DOHH2 (cell line): ENCODE data around the gene EXD3.
A peak's percentile ranks its signal among the peaks of the same experiment; 100 is the strongest.

Experiments used
- H3F3A ChIP-seq: fragments of 200-600 bp; sonication (generic), shearing (Covaris generic); 2 replicates; pipeline ENCODE4 v1.6.0; 2016; ENCODE audit warnings: antibody characterized with exemption, mild to moderate bottlenecking; ENCODE audit not compliant: control insufficient read depth, insufficient read depth
- H3K27ac ChIP-seq: fragments of 200-600 bp; sonication (generic); 2 replicates; pipeline ENCODE4 v1.5.1; 2014; ENCODE audit warnings: low read depth, mild to moderate bottlenecking, low read length, moderate library complexity
- H3K27me3 ChIP-seq: fragments of 200-600 bp; sonication (generic); 2 replicates; pipeline ENCODE4 v1.6.1; 2014; ENCODE audit warnings: mild to moderate bottlenecking, low read length, mixed read lengths; ENCODE audit not compliant: control insufficient read depth
- H3K36me3 ChIP-seq: fragments of 200-600 bp; sonication (generic); 2 replicates; pipeline ENCODE4 v1.6.1; 2014; ENCODE audit warnings: mild to moderate bottlenecking, low read length, moderate library complexity, mixed read lengths; ENCODE audit not compliant: control insufficient read depth
- H3K4me1 ChIP-seq: fragments of 200-600 bp; sonication (generic); 2 replicates; pipeline ENCODE4 v1.6.1; 2014; ENCODE audit warnings: mild to moderate bottlenecking, low read length, mixed read lengths; ENCODE audit not compliant: control insufficient read depth
- H3K4me2 ChIP-seq: fragments of 200-600 bp; sonication (generic); 2 replicates; pipeline ENCODE4 v1.6.0; 2014; ENCODE audit warnings: mild to moderate bottlenecking, low read length, moderate library complexity
- H3K4me3 ChIP-seq: fragments of 200-600 bp; sonication (generic); 2 replicates; pipeline ENCODE4 v1.5.1; 2014; ENCODE audit warnings: mild to moderate bottlenecking, low read length, mixed read lengths
- H3K79me2 ChIP-seq: fragments of 200-600 bp; sonication (generic); 2 replicates; pipeline ENCODE4 v1.6.1; 2014; ENCODE audit warnings: mild to moderate bottlenecking, low read length, mixed read lengths; ENCODE audit not compliant: control insufficient read depth
- H3K9me2 ChIP-seq: fragments of 200-600 bp; sonication (generic); replicated peaks from 2 replicates; pipeline ENCODE4 v1.6.1; 2014; ENCODE audit warnings: mild to moderate bottlenecking, low read length, mixed read lengths; ENCODE audit not compliant: control insufficient read depth
- H3K9me3 ChIP-seq: fragments of 200-600 bp; sonication (generic); 2 replicates; pipeline ENCODE4 v1.6.1; 2014; ENCODE audit warnings: antibody characterized with exemption, low read length, mixed read lengths; ENCODE audit not compliant: control insufficient read depth, insufficient read depth
- H4K20me1 ChIP-seq: fragments of 200-600 bp; sonication (generic); 2 replicates; pipeline ENCODE4 v1.6.0; 2014; ENCODE audit warnings: low read depth, mild to moderate bottlenecking, antibody characterized with exemption, low read length, moderate library complexity; ENCODE audit not compliant: control insufficient read depth, insufficient read depth
- CTCF ChIP-seq: fragments of 200-600 bp; sonication (generic); IDR thresholded peaks from one replicate; pipeline ENCODE4 v1.5.1; 2014; ENCODE audit warnings: antibody characterized with exemption, mild to moderate bottlenecking, low read depth, low read length; ENCODE audit not compliant: poor library complexity, severe bottlenecking
- EZH2phosphoT487 ChIP-seq: fragments of 200-600 bp; sonication (generic); IDR thresholded peaks from 2 replicates; pipeline ENCODE4 v1.6.1; 2017; ENCODE audit warnings: borderline replicate concordance, mild to moderate bottlenecking, antibody characterized with exemption, low read length, moderate library complexity, mixed read lengths

The EXD3 gene

GRCh38 chr9:137317718-137318511 lies 105.0 kb downstream of the EXD3 start:
- H4K20me1 ChIP-seq: no peaks in the 10 kb centered on the region
- peaks cover 42% of the 10 kb centered on the region for H3K4me1 ChIP-seq
- no peak overlapping the region for H3K27ac ChIP-seq
- no peak overlapping the region for H3K4me2 ChIP-seq
- H3K79me2 ChIP-seq: no peaks in the 10 kb centered on the region
- no peaks in the 10 kb centered on the region for H3K9me3 ChIP-seq
- no peaks in the 10 kb centered on the region for H3K36me3 ChIP-seq
- H3K9me2 ChIP-seq: no peaks in the 10 kb centered on the region
- H3F3A ChIP-seq: no peaks in the 10 kb centered on the region; the same call in 1 of the 2 replicates
- TF ChIP-seq CTCF (no peak), EZH2phosphoT487 (no peak)
- H3K27me3 ChIP-seq: no peaks in the 10 kb centered on the region
- no peak overlapping the region for H3K4me3 ChIP-seq

GRCh38 chr9:137317021-137317717 lies 105.8 kb downstream of the EXD3 start:
- TF ChIP-seq EZH2phosphoT487 (no peak), CTCF (no peak)
- H3K9me3 ChIP-seq: no peaks in the 10 kb centered on the region
- peak overlapping the region; percentile 74 for H3K4me2 ChIP-seq
- peaks cover 42% of the 10 kb centered on the region for H3K4me1 ChIP-seq
- no peaks in the 10 kb centered on the region for H3K36me3 ChIP-seq
- peak overlapping the region; percentile 67 for H3K4me3 ChIP-seq
- no peaks in the 10 kb centered on the region for H3K9me2 ChIP-seq
- no peaks in the 10 kb centered on the region; the same call in 1 of the 2 replicates for H3F3A ChIP-seq
- H3K27ac ChIP-seq: no peak overlapping the region
- H3K27me3 ChIP-seq: no peaks in the 10 kb centered on the region
- H4K20me1 ChIP-seq: no peaks in the 10 kb centered on the region
- H3K79me2 ChIP-seq: no peaks in the 10 kb centered on the region

- no peaks in the 10 kb centered on the region for H3K27me3 ChIP-seq
- no peaks in the 10 kb centered on the region; the same call in 1 of the 2 replicates for H3F3A ChIP-seq
- H4K20me1 ChIP-seq: no peaks in the 10 kb centered on the region
- H3K4me1 ChIP-seq: peaks cover 38% of the 10 kb centered on the region
- H3K4me2 ChIP-seq: peak overlapping the region; percentile 74
- H3K27ac ChIP-seq: peak overlapping the region; percentile 5; the same call in 1 of the 2 replicates
- no peaks in the 10 kb centered on the region for H3K9me3 ChIP-seq
- no peaks in the 10 kb centered on the region for H3K36me3 ChIP-seq
- peak overlapping the region; percentile 67 for H3K4me3 ChIP-seq
- H3K79me2 ChIP-seq: no peaks in the 10 kb centered on the region
- TF ChIP-seq CTCF (no peak), EZH2phosphoT487 (no peak)
- no peaks in the 10 kb centered on the region for H3K9me2 ChIP-seq
These were observed 106.7 kb downstream of the EXD3 start for GRCh38 chr9:137316012-137316981.
